Esophagus squamous epithelium (tissue), 5 donors: Measurements from ENCODE around the gene HLA-DOA. TPM values are rescaled to one million over a fixed set of nuclear protein-coding genes. Genes with fewer than 3 reads are reported as not detected.
A peak's percentile ranks its signal among the peaks of the same experiment; 100 is the strongest.

Experiments used
- DNase-seq: peaks from one replicate; lab custom pipeline; 2025; lab: John Stamatoyannopoulos, UW
- H3K27ac ChIP-seq, 4 donors: fragments of 200-600 bp; sonication (generic); one replicate each; pipeline ENCODE4 v1.5.1; 2016 to 2019; ENCODE audit warnings: mild to moderate bottlenecking in 1 of 4
- H3K27me3 ChIP-seq, 4 donors: fragments of 200-600 bp; sonication (generic); 1 replicate in 3 of 4; 2 replicates in 1 of 4; pipeline versions ENCODE4 v1.5.1 to v1.6.0; 2017 to 2021; ENCODE audit warnings: antibody characterized with exemption in 1 of 4
- H3K36me3 ChIP-seq, 3 donors: fragments of 200-600 bp; sonication (generic); one replicate each; pipeline ENCODE4 v1.5.1; 2016 to 2019
- H3K4me1 ChIP-seq, 3 donors: fragments of 200-600 bp; sonication (generic); one replicate each; pipeline ENCODE4 v1.5.1; 2017 to 2019
- H3K4me3 ChIP-seq, 4 donors: fragments of 200-600 bp; sonication (generic); 1 replicate in 3 of 4; 2 replicates in 1 of 4; pipeline ENCODE4 v1.5.1; 2016 to 2019; ENCODE audit warnings: mild to moderate bottlenecking in 2 of 4, moderate library complexity in 1 of 4
- H3K9me3 ChIP-seq, 3 donors: fragments of 200-600 bp; sonication (generic); one replicate each; pipeline ENCODE4 v1.5.1; 2016 to 2019
- POLR2A ChIP-seq, 4 donors: fragments of 450-650 bp; IDR thresholded peaks; one replicate each; pipeline ENCODE4 v1.6.1; 2017; ENCODE audit warnings: antibody characterized with exemption in 4 of 4, mild to moderate bottlenecking in 4 of 4, moderate library complexity in 3 of 4
- WGBS, 2 donors: methylation state at CpG; one replicate each; pipeline ENCODE4 v1.1.5; 2018; 5-methylcytosine and 5-hydroxymethylcytosine counted together
- intact Hi-C: fragments of 100-400 bp; cut with DNase I; formaldehyde crosslinking; loops from one replicate; pipeline ENCODE4 v1.15.0; 2022
- total RNA-seq, 4 donors: library from RNA; depleted of rRNA; stranded (reverse); fragments of >200 nt; gene quantifications; one replicate each; pipeline ENCODE4 v1.1.0, GENCODE V29; 2016
- TF ChIP-seq, protein P1 (sequence below), 6 experiments: fragments of 450-650 bp in 4 of 6; fragments of 200-600 bp in 2 of 6; sonication (generic) in 2 of 6; IDR thresholded peaks; one replicate each; pipeline ENCODE4 v1.5.1; 2016 to 2019; ENCODE audit warnings: antibody characterized with exemption in 6 of 6, mild to moderate bottlenecking in 4 of 6, moderate library complexity in 4 of 6
- donor health status: DM: yes; HTN: yes; CAD: no.

The HLA-DOA gene
- total RNA-seq, 4 donors from 2014 or later, result 0.61 to 9.7 (median 1.6) TPM

DNA sequence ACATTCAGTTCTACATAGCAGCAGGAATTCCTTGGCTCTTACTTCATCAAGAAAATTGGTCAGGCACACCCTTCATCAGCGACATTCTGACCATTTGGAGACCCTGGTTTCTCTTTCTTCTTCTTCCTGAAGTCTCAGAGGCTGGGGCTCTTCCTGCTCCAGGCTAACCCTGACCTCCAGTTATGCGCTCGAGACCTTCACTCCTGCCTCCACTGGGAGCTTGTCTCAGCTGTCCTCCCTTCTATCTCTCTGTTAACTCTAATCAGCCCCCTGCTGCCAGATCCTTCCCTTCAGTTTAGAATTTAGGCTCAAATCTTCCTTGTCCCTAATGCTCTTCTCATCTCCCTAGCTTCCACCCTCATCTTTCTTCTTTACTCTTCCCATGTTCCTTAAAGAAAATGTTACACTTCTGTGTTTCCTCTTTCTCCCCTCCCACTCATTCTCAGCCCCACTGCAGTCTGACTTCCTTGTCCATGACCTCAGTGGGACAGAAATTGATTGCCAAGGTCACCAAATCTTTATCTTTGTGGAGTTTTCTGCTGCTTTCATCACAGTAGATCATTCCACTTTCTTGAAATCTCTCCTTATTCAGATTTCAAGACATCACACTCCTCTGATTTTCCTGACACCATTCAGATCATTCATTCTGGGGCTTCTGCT, 8.4 kb upstream of the HLA-DOA start:
- Histone ChIP-seq H3K4me1 (peaks cover 0 to 28% (median 21%) of the 10 kb centered on the region in 3 donors), H3K36me3 (no peaks in the 10 kb centered on the region), H3K4me3 (no peak overlapping the region), H3K9me3 (no peaks in the 10 kb centered on the region), H3K27me3 (peaks cover 0 to 27% (median 0%) of the 10 kb centered on the region in 4 donors), H3K27ac (peak overlapping the region; percentile 19 to 84 (median 78))
- no peak for TF ChIP-seq POLR2A (IDR thresholded peaks at IDR 0.05)
- TF ChIP-seq, protein P1, sequence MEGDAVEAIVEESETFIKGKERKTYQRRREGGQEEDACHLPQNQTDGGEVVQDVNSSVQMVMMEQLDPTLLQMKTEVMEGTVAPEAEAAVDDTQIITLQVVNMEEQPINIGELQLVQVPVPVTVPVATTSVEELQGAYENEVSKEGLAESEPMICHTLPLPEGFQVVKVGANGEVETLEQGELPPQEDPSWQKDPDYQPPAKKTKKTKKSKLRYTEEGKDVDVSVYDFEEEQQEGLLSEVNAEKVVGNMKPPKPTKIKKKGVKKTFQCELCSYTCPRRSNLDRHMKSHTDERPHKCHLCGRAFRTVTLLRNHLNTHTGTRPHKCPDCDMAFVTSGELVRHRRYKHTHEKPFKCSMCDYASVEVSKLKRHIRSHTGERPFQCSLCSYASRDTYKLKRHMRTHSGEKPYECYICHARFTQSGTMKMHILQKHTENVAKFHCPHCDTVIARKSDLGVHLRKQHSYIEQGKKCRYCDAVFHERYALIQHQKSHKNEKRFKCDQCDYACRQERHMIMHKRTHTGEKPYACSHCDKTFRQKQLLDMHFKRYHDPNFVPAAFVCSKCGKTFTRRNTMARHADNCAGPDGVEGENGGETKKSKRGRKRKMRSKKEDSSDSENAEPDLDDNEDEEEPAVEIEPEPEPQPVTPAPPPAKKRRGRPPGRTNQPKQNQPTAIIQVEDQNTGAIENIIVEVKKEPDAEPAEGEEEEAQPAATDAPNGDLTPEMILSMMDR (IDR thresholded peaks at IDR 0.05), result no peak
- no peak for DNase-seq
- intact Hi-C loops, result no loop called here
- WGBS, 2 donors, result 57 to 58% methylated on average over 3 of the region's 3 CpGs

DNA sequence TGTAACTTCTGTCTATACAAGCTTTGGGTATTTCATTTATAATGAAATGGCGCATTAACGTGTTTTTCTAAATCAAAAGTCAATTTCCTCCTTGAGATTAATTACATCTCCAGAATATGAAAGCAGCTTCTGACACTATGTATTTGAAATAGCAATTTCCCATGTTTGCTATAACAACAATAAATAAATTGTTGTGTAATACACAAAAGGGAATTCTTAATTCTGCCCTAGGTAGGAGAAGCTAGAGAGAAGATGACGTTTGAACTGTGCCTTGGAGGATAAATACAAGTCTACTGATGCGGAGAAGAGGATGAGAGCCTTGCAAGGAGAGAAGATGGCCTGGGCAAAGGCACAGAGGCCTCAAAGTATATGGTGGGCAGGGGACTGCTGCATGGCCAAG, 7.6 kb upstream of the HLA-DOA start:
- TF ChIP-seq POLR2A (IDR thresholded peaks at IDR 0.05), result no peak
- TF ChIP-seq, protein P1 (IDR thresholded peaks at IDR 0.05), result no peak
- intact Hi-C loops, result no loop called here
- H3K27me3 ChIP-seq, result peaks cover 0 to 27% (median 0%) of the 10 kb centered on the region in 4 donors
- H3K4me1 ChIP-seq, result peaks cover 0 to 28% (median 21%) of the 10 kb centered on the region in 3 donors
- no peak for DNase-seq
- no peaks in the 10 kb centered on the region for H3K36me3 ChIP-seq
- H3K9me3 ChIP-seq, result no peaks in the 10 kb centered on the region
- H3K27ac ChIP-seq, result peak overlapping the region in 2 of 4 donors; percentile 78 to 84
- 71 to 72% methylated on average over 4 of the region's 4 CpGs for WGBS, 2 donors
- H3K4me3 ChIP-seq, result no peak overlapping the region

DNA sequence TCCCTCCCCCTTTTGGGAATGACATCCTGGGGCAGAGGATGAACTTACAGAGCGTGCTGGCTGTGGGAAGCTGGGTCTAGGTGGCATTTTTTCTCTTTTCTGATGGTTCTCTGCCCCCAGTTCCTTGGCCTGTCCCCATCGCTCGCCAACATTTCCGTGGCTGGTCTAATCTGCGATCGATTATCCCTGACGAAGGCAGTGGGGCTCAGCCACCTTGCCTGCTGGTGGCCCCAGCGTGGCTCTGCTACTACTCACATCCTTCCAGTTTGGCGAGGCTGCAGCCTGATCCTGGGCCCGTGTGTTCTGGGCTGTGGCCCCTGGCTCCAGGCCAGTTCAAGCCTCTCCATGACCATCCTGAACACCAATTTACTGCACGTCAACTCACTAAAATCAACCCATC, 6.4 kb upstream of the HLA-DOA start:
- no peak overlapping the region for H3K4me3 ChIP-seq
- peaks cover 0 to 32% (median 0%) of the 10 kb centered on the region in 4 donors for H3K27me3 ChIP-seq
- no peaks in the 10 kb centered on the region for H3K9me3 ChIP-seq
- WGBS, 2 donors, result 79 to 87% methylated on average over 11 of the region's 11 CpGs
- H3K36me3 ChIP-seq, result no peaks in the 10 kb centered on the region
- intact Hi-C loops, result no loop called here
- H3K4me1 ChIP-seq, result peaks cover 0 to 28% (median 21%) of the 10 kb centered on the region in 3 donors
- TF ChIP-seq, protein P1 (IDR thresholded peaks at IDR 0.05), result no peak
- no peak for TF ChIP-seq POLR2A (IDR thresholded peaks at IDR 0.05)
- peak overlapping the region in 1 of 4 donors; percentile 9 for H3K27ac ChIP-seq
- no peak for DNase-seq

DNA sequence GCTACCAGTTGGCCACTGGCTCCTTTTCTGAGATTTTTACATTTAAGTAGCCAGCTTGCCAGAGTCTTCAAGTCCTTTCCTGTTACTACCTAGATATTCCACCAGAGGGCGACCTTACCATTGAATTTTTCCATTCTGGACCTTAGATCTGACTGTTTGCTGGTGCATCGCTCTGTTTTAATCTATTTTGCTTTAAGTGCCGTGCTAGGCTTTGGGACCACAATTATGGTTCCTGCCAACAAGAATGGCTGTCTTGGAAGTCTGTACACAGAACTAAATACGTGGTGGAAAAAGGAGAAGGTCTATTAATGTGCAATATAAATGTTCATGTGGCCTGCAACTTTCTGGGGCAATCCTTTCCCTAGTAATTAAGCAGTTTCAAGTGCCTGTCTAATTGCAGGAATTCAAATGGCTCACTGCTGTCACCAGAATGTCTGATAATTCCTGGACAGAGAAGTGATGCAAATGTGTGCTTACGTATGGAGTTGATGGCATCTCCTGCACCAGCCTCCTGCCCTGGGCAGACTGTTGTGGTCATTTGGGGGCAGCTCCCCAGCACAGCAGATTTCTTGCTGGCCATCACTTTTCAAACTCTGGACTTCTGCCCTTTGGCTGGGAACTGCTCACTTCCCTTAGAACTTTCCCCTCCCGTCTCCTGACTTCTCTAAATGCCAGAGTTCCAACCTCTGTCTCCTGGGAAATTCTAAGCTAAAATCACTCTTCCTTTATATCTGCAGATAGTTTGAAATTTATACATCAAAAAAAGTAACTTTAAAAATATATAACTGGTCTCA, 5.6 kb upstream of the HLA-DOA start:
- H3K27me3 ChIP-seq, result peaks cover 0 to 40% (median 0%) of the 10 kb centered on the region in 4 donors
- TF ChIP-seq, protein P1 (IDR thresholded peaks at IDR 0.05), result peak; percentile 73 to 85 (median 82)
- TF ChIP-seq POLR2A (IDR thresholded peaks at IDR 0.05), result no peak
- DNase-seq, result no peak
- peaks cover 0 to 22% (median 21%) of the 10 kb centered on the region in 3 donors for H3K4me1 ChIP-seq
- H3K9me3 ChIP-seq, result no peaks in the 10 kb centered on the region
- H3K4me3 ChIP-seq, result no peak overlapping the region
- intact Hi-C loops, result no loop called here
- 16 to 32% methylated on average over 6 of the region's 6 CpGs for WGBS, 2 donors
- H3K27ac ChIP-seq, result peak overlapping the region in 2 of 4 donors; percentile 9 to 56
- no peaks in the 10 kb centered on the region for H3K36me3 ChIP-seq

DNA sequence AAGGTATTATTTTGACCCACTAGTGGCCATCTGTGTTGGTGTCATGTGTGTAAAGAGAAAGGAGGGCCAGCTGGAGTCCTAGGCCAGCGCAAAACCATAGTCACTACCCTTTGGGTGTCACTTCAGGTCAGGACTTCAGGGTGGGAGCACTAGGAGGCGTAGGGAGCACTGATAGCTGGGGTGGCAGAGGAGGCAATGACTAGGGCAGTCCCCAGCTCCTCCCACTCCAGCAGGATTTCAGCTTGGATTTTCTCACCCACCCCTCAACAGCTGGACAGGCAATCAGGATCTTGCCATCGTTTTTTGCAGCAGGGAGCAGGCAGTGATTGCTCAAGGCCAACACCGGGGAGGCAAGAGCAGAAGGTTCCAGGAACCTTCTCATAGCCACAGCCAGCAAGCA, 4.2 kb upstream of the HLA-DOA start:
- H3K36me3 ChIP-seq, result no peaks in the 10 kb centered on the region
- no peak overlapping the region for H3K27ac ChIP-seq
- TF ChIP-seq, protein P1 (IDR thresholded peaks at IDR 0.05), result no peak
- TF ChIP-seq POLR2A (IDR thresholded peaks at IDR 0.05), result no peak
- H3K4me3 ChIP-seq, result no peak overlapping the region
- H3K4me1 ChIP-seq, result peaks cover 0 to 18% (median 10%) of the 10 kb centered on the region in 3 donors
- 21 to 50% methylated on average over 2 to 4 of the region's 4 CpGs for WGBS, 2 donors
- no peaks in the 10 kb centered on the region for H3K9me3 ChIP-seq
- peaks cover 0 to 52% (median 0%) of the 10 kb centered on the region in 4 donors for H3K27me3 ChIP-seq
- DNase-seq, result no peak
- intact Hi-C loops, result no loop called here
